IPS-11a (cell line): ENCODE results near the gene SH2D6.

Experiments
- H3K4me3 ChIP-seq: one replicate; pipeline ENCODE4 v1.5.1; 2013; ENCODE audit warnings: low read depth, low read length, control low read depth

The SH2D6 gene

GRCh38 chr2:85421260-85422071 is 3.0 kb downstream of the SH2D6 start:
- H3K4me3 ChIP-seq = no peak overlapping the region

DNA sequence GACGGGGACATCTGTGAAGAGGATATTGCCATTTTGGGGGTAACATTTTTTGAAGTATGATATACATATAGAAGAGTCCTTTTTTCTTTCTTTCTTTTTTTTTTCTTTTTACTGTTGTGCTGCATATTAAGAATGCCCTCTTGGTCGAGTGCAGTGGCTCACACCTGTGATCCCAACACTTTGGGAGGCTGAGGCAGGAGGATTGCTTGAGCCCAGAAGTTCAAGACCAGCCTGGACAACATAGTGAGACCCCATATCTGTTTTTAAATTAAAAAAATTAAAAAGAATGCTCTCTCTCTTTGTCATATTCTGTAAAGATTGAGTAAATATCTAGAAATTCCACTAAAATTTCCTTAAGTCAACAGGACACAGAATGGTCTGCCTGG is 3.6 kb downstream of the SH2D6 start:
- H3K4me3 ChIP-seq = no peak overlapping the region

- H3K4me3 ChIP-seq = no peak overlapping the region
Observed at GRCh38 chr2:85423525-85423924, 5.0 kb downstream of the SH2D6 start.

DNA sequence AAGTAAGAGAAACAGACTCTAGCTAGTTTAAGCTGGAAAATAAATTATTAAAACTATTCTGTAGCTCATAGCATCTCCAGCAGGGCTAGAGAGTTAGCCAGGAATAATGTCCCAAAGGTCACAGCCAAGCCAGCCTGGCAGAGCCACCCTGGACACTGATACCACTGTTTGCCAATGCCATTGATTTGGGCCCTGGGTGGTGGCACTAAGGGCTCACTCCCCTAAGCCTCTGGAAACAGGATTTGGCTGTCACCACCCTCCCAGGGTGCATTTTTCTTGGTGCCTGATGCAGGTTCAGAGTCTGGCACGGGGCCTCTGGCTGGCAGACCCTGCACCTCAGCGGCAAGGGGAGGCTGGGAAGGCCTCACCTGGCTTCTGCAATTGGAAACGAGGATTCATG is 7.1 kb downstream of the SH2D6 start:
- no peak overlapping the region for H3K4me3 ChIP-seq

GRCh38 chr2:85427300-85427835 is 8.9 kb downstream of the SH2D6 start:
- H3K4me3 ChIP-seq = no peak overlapping the region

GRCh38 chr2:85428343-85428881 is 9.9 kb downstream of the SH2D6 start:
- H3K4me3 ChIP-seq = no peak overlapping the region

DNA sequence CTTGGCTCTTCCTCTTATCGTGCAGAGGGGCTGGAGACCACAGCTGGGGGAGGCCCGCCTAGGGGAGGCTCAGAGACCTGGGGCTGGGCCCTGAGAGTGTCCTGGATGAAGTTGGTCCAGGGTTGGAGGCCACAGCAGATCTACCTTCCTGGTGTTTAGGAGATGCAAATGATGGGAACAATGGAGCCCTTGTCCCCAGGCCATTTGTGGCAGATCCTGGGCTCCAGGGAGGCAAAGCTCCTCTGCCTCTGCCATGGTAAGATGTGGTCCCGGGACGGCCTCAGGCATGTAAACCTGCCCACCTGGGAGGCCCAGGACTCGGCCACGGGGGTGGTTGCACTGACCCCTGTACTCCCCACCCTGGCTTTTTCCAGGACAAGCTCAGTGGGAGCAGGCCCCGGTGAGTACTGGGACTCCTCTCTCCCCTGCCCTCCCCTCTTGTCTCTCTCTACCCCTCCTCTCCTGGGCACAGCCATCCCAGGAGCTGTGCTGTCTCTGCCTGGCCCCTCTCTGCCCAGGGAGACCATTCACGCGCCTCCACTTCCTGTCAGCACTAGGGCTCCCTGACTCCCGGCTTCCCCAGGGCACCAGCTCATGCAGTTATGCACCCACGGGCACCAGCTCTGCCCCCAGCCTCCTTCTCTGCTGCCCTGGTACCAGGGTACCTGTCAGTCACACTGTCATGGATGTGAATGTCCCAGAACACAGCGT is 10.9 kb downstream of the SH2D6 start:
- no peak overlapping the region for H3K4me3 ChIP-seq

DNA sequence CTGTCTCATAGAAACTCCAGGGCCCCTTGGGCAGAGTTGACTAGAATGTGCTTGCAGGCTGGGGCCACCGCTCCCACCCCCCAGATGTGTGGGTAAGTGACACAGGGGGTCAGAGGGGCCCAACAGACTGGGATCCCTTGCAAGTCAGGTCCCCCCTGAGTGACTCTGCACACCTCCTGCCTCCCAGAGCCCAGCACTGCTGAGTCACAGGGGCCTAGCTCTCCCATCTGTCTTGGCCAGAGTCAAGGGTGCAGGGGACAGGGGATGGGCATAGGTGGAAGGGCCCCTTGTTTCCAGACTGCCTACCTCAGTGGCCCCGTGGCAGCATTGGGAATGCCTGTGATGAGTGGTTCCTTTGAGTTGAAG is 11.4 kb downstream of the SH2D6 start:
- no peak overlapping the region for H3K4me3 ChIP-seq

- H3K4me3 ChIP-seq = peak overlapping the region; percentile 33
Observed at GRCh38 chr2:85430752-85431569, 12.4 kb downstream of the SH2D6 start.

DNA sequence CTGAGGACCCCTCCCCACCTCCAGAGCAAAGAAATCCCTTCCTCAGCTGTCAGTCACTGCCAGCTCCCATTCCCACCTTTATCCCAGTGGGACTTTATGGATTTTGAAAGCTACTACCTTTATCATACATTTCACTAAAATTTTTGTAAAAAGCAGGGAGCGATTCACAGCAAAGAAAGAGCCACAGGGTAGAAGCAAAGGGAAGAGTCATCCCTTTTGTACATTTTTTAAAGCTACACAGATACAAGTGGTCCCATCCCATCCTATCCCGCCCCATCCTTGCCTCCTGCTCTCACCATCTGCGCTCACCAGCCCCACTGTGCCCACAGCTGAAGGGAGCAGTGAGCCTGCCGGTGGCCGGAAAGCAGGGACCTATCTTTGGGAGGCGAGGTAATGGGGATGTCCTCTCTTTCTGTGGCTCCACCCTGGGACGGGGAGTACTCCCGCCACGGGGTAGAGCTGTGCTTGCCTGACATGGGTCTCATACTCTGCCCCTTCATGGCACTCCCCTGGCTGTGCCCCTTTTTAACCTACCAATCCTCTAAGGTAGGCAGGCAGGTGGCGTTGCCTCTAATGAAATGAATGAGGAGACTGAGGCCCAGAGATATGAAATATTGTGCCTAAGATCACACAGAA is 13.2 kb downstream of the SH2D6 start:
- H3K4me3 ChIP-seq = peak overlapping the region; percentile 33

GRCh38 chr2:85433511-85434089 is 15.1 kb downstream of the SH2D6 start:
- no peak overlapping the region for H3K4me3 ChIP-seq

GRCh38 chr2:85434696-85435095 is 16.2 kb downstream of the SH2D6 start:
- no peak overlapping the region for H3K4me3 ChIP-seq

- H3K4me3 ChIP-seq = no peak overlapping the region
Observed at GRCh38 chr2:85435220-85435958, 16.9 kb downstream of the SH2D6 start.

GRCh38 chr2:85435981-85436835 is 17.7 kb downstream of the SH2D6 start:
- no peak overlapping the region for H3K4me3 ChIP-seq

- H3K4me3 ChIP-seq = no peak overlapping the region
Observed at GRCh38 chr2:85436836-85437487, 18.4 kb downstream of the SH2D6 start.

GRCh38 chr2:85437488-85438200 is 19.1 kb downstream of the SH2D6 start:
- peak overlapping the region; percentile 20 for H3K4me3 ChIP-seq

- H3K4me3 ChIP-seq = peak overlapping the region; percentile 20
Observed at GRCh38 chr2:85438201-85439024, 19.9 kb downstream of the SH2D6 start.
